Endodermal cell (in vitro differentiated cells): ENCODE measurements around the gene SLC7A4. TPM values are rescaled to one million over a fixed set of nuclear protein-coding genes. Genes with fewer than 3 reads are reported as not detected.

Source experiments
- DNase-seq: peaks from one replicate; pipeline ENCODE4 v3.0.0-alpha.2; 2017
- H3K27ac ChIP-seq: 2 replicates; pipeline ENCODE4 v1.5.1; 2013; ENCODE audit warnings: mild to moderate bottlenecking, low read depth, low read length, moderate library complexity
- H3K27me3 ChIP-seq: 2 replicates; pipeline ENCODE4 v1.6.1; 2013; ENCODE audit warnings: mild to moderate bottlenecking, low read length, moderate library complexity; ENCODE audit not compliant: insufficient read depth, control insufficient read depth, poor library complexity, severe bottlenecking
- H3K36me3 ChIP-seq: 2 replicates; pipeline ENCODE4 v1.7.0; 2013; ENCODE audit warnings: mild to moderate bottlenecking, low read length, moderate library complexity; ENCODE audit not compliant: control insufficient read depth, insufficient read depth
- H3K4me1 ChIP-seq: one replicate; pipeline ENCODE4 v1.7.0; 2013; ENCODE audit warnings: low read length; ENCODE audit not compliant: control insufficient read depth, insufficient read depth
- H3K4me3 ChIP-seq: 2 replicates; pipeline ENCODE4 v1.5.1; 2013; ENCODE audit warnings: mild to moderate bottlenecking, low read length, moderate library complexity
- H3K9ac ChIP-seq: 2 replicates; pipeline ENCODE4 v1.6.1; 2013; ENCODE audit warnings: mild to moderate bottlenecking, low read length, moderate library complexity; ENCODE audit not compliant: poor library complexity, severe bottlenecking; ENCODE audit errors: extremely low read depth
- H3K9me3 ChIP-seq: 2 replicates; pipeline ENCODE4 v1.6.1; 2013; ENCODE audit warnings: mild to moderate bottlenecking, low read length, moderate library complexity; ENCODE audit not compliant: control insufficient read depth
- H3K27ac Mint-ChIP-seq: 2 replicates; pipeline ENCODE4 v1.8.0; 2020; ENCODE audit warnings: mixed read lengths
- H3K27me3 Mint-ChIP-seq: 2 replicates; pipeline ENCODE4 v1.8.0; 2021; ENCODE audit warnings: mild to moderate bottlenecking, mixed read lengths; ENCODE audit not compliant: insufficient read depth
- H3K36me3 Mint-ChIP-seq: 2 replicates; pipeline ENCODE4 v1.8.0; 2020; ENCODE audit warnings: low read depth, mixed read lengths
- H3K4me1 Mint-ChIP-seq: 2 replicates; pipeline ENCODE4 v1.8.0; 2020; ENCODE audit warnings: mixed read lengths
- H3K4me3 Mint-ChIP-seq: 2 replicates; pipeline ENCODE4 v1.8.0; 2020; ENCODE audit warnings: mild to moderate bottlenecking, moderate library complexity, mixed read lengths
- H3K9me3 Mint-ChIP-seq: 2 replicates; pipeline ENCODE4 v1.8.0; 2020; ENCODE audit warnings: mild to moderate bottlenecking, mixed read lengths
- WGBS, 2 experiments: methylation state at CpG; one replicate each; pipeline versions ENCODE4 v1.1.5 to v1.1.7; 2013; ENCODE audit warnings: missing lambda C conversion rate in 2 of 2, mixed read lengths in 1 of 2; ENCODE audit not compliant: insufficient coverage in 1 of 2, insufficient read length in 1 of 2; 5-methylcytosine and 5-hydroxymethylcytosine counted together
- microRNA-seq: library from miRNA; unstranded; fragments of <30 nt; microRNA quantifications from one replicate; pipeline ENCODE4 v1.2.0, GENCODE V29; 2020; ENCODE audit warnings: borderline microRNAs expressed
- total RNA-seq, 2 donors: library from RNA; stranded (reverse); fragmentation: NEBNext Ultra II Directional in 1 of 2; extraction: Animal tissue kit (Norgen Biotek cat#: 25700) in 1 of 2; gene quantifications; 2 replicates in 1 of 2; 3 replicates in 1 of 2; pipeline ENCODE4 v1.2.1, GENCODE V29; 2021
- TF ChIP-seq, protein P1 (sequence below): fragments of 200-600 bp; sonication (generic); conservative IDR thresholded peaks from 2 replicates; pipeline ENCODE4 v1.5.0; 2021; ENCODE audit warnings: antibody characterized with exemption, mild to moderate bottlenecking

Gene SLC7A4
- total RNA-seq, 2 donors from 2014 or later, result 0.33 to 0.49 TPM

DNA sequence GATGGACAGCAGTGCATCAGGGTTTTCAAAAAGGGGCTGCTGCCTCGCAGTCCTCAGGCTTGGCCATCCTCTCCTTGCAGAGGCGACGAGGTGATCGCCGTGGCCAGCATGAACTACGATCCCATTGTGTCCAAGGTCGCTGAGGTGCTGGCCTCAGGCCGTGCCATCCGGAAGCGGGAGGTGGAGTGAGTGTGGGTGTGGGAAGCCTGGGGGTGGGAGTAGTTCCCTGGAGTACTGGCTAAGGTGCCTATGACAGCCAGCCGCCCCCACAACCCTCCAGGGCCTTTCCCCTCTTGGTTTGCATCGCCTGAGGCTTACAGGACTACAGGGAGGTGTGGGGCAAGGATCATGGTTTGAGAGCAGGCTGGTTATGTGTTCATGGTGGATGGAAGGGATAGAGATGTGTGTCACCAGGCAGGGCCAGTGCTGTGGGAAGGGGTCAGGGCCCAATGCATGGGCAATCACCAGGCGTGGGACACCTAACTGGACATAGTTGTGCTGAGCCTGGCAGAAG is 52.4 kb downstream of the SLC7A4 start:
- Mint-ChIP-seq H3K4me3 (peak overlapping the region; percentile 92), H3K27me3 (peaks cover 50% of the 10 kb centered on the region), H3K9me3 (peaks cover 14% of the 10 kb centered on the region), H3K36me3 (peaks cover 4% of the 10 kb centered on the region), H3K4me1 (peaks cover 27% of the 10 kb centered on the region), H3K27ac (peak overlapping the region; percentile 91)
- Histone ChIP-seq H3K27me3 (peaks cover 23% of the 10 kb centered on the region), H3K4me1 (no peaks in the 10 kb centered on the region), H3K9ac (no peak overlapping the region), H3K27ac (no peak overlapping the region), H3K36me3 (peaks cover 8% of the 10 kb centered on the region), H3K9me3 (peaks cover 11% of the 10 kb centered on the region), H3K4me3 (no peak overlapping the region)
- WGBS, 2 experiments, result 83 to 93% methylated on average over 3 to 13 of the region's 13 CpGs
- no peak for DNase-seq
- TF ChIP-seq, protein P1, sequence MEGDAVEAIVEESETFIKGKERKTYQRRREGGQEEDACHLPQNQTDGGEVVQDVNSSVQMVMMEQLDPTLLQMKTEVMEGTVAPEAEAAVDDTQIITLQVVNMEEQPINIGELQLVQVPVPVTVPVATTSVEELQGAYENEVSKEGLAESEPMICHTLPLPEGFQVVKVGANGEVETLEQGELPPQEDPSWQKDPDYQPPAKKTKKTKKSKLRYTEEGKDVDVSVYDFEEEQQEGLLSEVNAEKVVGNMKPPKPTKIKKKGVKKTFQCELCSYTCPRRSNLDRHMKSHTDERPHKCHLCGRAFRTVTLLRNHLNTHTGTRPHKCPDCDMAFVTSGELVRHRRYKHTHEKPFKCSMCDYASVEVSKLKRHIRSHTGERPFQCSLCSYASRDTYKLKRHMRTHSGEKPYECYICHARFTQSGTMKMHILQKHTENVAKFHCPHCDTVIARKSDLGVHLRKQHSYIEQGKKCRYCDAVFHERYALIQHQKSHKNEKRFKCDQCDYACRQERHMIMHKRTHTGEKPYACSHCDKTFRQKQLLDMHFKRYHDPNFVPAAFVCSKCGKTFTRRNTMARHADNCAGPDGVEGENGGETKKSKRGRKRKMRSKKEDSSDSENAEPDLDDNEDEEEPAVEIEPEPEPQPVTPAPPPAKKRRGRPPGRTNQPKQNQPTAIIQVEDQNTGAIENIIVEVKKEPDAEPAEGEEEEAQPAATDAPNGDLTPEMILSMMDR, result no peak

DNA sequence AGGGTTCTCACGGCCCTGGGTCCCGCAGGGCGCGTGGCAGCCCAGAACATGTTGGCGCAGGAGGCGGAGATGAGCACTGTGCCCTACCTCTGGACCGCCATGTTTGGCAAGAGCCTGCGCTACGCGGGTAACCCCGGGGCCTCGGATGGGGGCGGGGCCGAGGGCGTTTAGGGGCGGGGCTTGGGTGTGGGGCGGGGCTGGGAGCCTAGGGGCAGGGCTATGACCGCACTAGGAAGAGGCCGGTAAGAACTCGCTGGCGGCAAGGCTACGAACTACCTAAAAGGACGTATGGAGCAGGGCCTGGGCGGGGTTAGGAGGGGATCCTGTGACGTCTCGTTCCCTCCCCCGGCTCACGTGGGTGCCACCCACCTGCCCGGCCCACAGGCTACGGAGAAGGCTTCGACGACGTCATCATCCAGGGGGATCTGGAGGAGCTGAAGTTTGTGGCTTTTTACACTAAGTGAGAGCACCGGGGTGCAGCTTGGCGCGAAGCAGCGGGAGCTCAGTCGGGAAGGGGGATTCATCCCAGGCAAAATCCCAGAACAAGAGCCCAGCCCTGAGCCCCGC is 53.0 kb downstream of the SLC7A4 start:
- H3K27ac Mint-ChIP-seq, result peak overlapping the region; percentile 91
- peaks cover 11% of the 10 kb centered on the region for H3K9me3 ChIP-seq
- TF ChIP-seq, protein P1, result no peak
- H3K36me3 Mint-ChIP-seq, result peaks cover 4% of the 10 kb centered on the region
- peak; percentile 98 for DNase-seq
- WGBS, 2 experiments, result 28 to 35% methylated on average over 25 to 39 of the region's 39 CpGs
- H3K36me3 ChIP-seq, result peaks cover 5% of the 10 kb centered on the region
- H3K4me3 ChIP-seq, result no peak overlapping the region
- peaks cover 27% of the 10 kb centered on the region for H3K4me1 Mint-ChIP-seq
- H3K27me3 ChIP-seq, result peaks cover 30% of the 10 kb centered on the region
- H3K27ac ChIP-seq, result no peak overlapping the region
- peak overlapping the region; percentile 92 for H3K4me3 Mint-ChIP-seq
- peaks cover 14% of the 10 kb centered on the region for H3K9me3 Mint-ChIP-seq
- H3K4me1 ChIP-seq, result no peaks in the 10 kb centered on the region
- H3K9ac ChIP-seq, result no peak overlapping the region
- H3K27me3 Mint-ChIP-seq, result peaks cover 56% of the 10 kb centered on the region

Small RNA genes lying within 50 kb of the gene (microRNA-seq; reads per million reads assigned to microRNA genes)
- not detected for gene MIR649

Other genes with a start within 250 kb of the SLC7A4 start
- gene PI4KA, start 173.8 kb downstream of the SLC7A4 start, total RNA-seq, result 10 to 100 TPM; 49.0 to 62.0 TPM
- 10 to 100 TPM; 16.5 to 21.8 TPM for gene SNAP29, start 173.6 kb downstream of the SLC7A4 start, total RNA-seq
- gene CRKL, start 115.2 kb downstream of the SLC7A4 start, total RNA-seq, result 100 to 1,000 TPM in 1 of 2 donors, 10 to 100 TPM in 1; 89.5 to 104 TPM
- 1 to 10 TPM; 1.8 to 2.7 TPM for gene AIFM3, start 65.3 kb downstream of the SLC7A4 start, total RNA-seq
- 10 to 100 TPM; 56.5 to 73.2 TPM for gene LZTR1, start 50.3 kb downstream of the SLC7A4 start, total RNA-seq
- gene THAP7, start 30.4 kb downstream of the SLC7A4 start, total RNA-seq, result 10 to 100 TPM; 16.6 to 19.6 TPM
- 1 to 10 TPM in 1 of 2 donors, under 1 TPM in 1; 0.73 to 1.9 TPM for gene P2RX6, start 17.4 kb downstream of the SLC7A4 start, total RNA-seq
- not detected for gene LRRC74B, start 13.4 kb upstream of the SLC7A4 start, total RNA-seq